HG03520 (cell line): ENCODE results near the gene NEUROD1.

ENCODE experiments used
- ATAC-seq: cut with Tn5 transposase; IDR thresholded peaks from one replicate; pipeline ENCODE4 v1.9.1; 2021; ENCODE audit warnings: mild to moderate bottlenecking, moderate library complexity; ENCODE audit not compliant: unreplicated experiment

NEUROD1 gene

DNA sequence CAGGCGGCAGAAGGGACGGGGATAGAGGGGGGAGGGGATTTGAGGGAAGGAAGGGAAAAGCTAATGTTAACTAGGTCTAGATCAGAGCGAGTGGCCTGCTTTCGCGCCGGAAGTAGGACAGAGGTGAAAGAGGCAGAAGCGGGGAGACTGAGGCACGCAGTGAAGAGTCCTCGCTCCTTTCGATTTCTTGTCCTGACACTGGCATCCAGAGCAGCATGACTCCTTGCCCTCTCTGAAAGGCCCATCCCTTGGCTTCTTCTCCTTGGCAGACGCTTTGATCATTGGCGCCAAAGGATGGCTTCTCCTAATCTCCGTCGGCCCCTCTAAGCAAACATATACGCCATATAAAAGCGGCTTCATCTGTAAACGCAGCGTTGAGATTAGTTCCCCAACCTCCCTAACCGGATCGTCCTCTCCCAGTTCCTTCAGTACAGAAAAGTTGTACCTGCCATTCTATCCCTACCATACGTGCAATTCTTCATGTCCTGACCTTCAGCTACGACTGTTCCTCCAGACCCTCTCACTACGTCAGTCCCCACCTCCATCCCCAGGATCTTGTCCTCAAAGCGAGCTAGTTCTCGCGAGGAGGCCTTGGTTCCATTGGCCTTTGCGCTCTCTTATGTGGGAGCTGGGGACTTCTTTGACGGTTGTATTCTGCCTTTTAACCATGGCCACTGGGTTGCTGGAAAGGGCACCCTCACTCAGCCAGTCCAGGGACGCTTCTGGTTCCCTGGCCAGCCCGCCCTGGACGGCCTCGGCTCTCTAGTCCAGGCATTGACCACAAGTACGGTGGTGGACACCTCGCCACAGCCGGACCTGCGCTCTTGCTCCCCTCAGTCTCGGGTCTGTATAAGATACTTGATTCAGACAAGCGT, 857 bp upstream of the NEUROD1 start:
- no peak for ATAC-seq

DNA sequence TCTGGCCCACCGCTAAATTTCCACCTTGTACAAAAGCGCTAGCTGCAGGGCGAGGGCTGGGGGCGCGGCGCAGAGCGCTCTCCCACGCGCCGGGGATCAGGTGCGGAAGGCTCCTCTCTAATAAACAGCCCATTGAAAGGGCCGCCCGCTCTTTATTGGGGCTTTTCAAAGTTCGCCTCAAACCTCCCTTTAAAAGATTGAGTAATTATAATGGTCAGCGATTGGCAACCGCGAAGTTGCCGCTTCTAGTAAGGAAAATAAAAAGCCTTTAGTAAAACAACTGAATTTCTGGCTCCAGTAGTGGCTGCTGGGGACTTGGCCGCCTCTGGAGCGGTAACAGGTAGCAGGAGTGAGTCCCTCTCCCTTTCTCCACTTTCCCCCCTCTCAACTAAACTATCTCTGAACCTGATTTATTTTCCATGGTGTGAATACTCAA, 755 bp downstream of the NEUROD1 start:
- no peak for ATAC-seq

- ATAC-seq, result no peak
Observed at GRCh38 chr2:181678861-181679543, 1.3 kb downstream of the NEUROD1 start.

- ATAC-seq, result no peak
Observed at GRCh38 chr2:181677912-181678586, 2.3 kb downstream of the NEUROD1 start.

- no peak for ATAC-seq
Observed at GRCh38 chr2:181675254-181675653, 5.1 kb downstream of the NEUROD1 start.

GRCh38 chr2:181674461-181674860, 5.9 kb downstream of the NEUROD1 start:
- no peak for ATAC-seq

DNA sequence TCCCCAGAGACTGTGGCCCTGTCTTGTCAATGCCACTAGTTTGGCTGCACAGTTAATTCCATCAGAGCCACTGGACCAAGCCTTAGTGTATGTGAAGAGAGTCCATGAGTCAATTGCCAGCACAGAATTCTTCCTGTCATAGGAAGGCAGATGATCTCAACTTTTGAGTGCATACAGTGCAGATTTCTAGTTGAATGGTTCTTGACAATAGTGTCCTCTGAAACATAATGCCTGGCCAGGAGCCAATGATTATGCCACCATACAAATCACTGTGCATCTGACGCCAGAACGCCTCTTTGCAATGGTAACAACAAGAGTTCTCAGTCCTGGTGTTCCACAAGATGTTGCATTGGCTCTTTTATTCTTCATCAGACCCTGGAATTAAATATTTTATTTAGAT, 7.1 kb downstream of the NEUROD1 start:
- ATAC-seq, result no peak

- ATAC-seq, result peak; percentile 74
Observed at GRCh38 chr2:181672255-181673008, 7.9 kb downstream of the NEUROD1 start.

- ATAC-seq, result no peak
Observed at GRCh38 chr2:181670632-181671031, 9.7 kb downstream of the NEUROD1 start.

- ATAC-seq, result no peak
Observed at GRCh38 chr2:181667234-181667633, 13.1 kb downstream of the NEUROD1 start.

DNA sequence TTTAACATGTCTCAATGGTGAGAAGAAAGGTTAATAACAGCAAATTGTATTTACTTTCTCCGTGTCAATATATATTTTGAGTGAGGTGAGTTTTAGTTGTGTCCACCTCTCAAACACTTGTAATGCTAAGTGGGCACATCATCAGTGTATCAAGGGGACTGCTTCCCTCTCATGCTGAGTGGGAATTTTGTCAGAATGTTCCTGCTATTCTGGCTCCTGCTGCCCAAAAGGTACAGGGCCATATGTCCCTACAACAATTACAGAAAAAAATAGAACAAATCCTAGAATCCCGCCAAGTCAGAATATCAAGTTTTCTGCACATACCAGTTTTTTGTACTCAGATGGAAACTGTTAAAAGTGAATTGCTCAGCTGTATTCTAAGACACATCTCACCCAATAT, 18.0 kb downstream of the NEUROD1 start:
- no peak for ATAC-seq

- ATAC-seq, result no peak
Observed at GRCh38 chr2:181660181-181660580, 20.1 kb downstream of the NEUROD1 start.

GRCh38 chr2:181658444-181658843, 21.9 kb downstream of the NEUROD1 start:
- ATAC-seq, result no peak

DNA sequence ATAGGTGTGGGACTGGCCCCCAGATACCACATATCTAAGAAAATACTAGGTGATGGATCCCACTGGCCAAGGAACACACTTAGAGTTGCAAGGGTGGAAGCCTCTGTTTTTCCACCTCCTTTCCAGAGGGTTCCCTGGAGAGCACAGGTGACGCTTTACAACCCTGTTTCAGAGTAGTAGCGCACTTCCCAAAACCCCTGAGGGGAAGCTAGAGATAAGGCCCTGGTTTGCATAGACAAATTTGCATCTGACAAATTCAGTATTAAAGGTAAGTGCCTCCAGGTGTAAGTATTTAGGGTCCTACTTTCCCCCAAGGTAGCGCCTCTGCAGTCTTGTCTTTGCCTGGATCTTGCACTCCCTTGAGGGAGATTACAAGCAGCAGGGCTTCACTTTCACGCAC, 22.9 kb downstream of the NEUROD1 start:
- ATAC-seq, result no peak

DNA sequence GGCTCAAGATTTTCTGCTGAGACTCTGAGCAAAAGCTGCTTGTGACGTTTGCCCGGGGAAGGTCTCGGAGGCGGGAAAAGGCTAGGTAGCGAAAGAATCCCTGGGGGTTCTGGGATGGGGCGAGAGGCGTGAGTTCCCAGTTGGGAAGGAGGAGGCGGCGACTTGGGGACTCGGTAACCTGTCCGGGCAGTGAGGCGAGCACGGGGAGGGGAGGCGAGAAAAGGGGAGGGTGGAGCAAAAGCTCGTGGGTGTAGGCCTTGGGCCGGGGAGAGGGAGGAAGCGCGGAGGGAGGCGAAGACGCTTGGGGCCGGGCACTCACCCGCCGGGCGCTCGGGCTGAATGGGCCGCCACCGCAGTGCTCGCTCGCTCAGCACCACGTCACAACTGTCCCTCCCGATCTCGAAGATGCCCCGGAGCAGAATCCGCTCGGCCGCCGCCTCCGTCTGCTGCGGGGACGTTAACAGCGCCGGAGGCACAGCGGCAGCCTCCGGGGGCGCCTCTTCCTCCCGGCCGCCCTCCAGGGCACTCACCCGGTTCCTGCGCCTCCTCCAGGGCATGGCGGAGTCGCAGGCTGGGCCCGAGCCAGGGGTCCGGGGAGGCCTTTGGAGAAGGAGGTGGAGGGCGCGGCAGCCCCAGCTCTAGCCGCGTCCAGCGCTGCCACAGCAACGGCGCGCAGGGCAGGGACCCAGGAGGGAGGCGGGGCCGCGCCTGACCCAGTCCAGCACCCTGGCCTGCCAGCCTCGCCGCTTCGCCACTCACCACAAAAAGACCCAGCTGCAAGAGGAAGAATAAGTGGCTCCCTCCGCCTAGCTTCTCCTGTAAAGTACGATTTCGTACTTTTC, 23.6 kb downstream of the NEUROD1 start, which contains the start of gene CERKL:
Gene CERKL, minus strand, starts transcription at position 656 of the 842 bp plus-strand sequence. Its CDS starts 99 bp downstream, at position 557.
- ATAC-seq, result peak; percentile 71

- ATAC-seq, result no peak
Observed at GRCh38 chr2:181655519-181655918, 24.8 kb downstream of the NEUROD1 start.

DNA sequence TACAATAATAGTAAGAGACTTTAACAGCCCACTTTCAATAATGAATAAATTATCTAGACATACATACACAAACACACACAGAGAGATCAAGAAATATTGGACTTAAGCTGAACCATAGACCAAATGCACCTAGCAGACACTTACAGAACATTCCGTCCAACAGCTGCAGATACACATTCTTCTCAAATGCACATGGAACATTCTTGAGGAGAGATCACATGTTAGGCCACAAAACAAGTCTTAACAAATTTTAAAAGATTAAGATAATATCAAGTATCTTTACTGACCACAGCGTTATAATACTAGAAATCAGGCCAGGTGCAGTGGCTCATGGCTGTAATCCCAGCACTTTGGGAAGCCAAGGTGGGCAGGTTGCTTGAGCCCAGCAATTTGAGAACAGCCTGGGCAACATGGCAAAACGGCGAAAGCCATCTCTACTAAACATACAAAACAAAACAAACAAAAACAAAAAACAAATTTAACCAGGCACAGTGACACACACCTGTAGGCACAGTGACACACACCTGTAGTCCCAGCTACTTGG, 30.8 kb downstream of the NEUROD1 start:
- ATAC-seq, result no peak

- ATAC-seq, result no peak
Observed at GRCh38 chr2:181648478-181649155, 31.7 kb downstream of the NEUROD1 start.

DNA sequence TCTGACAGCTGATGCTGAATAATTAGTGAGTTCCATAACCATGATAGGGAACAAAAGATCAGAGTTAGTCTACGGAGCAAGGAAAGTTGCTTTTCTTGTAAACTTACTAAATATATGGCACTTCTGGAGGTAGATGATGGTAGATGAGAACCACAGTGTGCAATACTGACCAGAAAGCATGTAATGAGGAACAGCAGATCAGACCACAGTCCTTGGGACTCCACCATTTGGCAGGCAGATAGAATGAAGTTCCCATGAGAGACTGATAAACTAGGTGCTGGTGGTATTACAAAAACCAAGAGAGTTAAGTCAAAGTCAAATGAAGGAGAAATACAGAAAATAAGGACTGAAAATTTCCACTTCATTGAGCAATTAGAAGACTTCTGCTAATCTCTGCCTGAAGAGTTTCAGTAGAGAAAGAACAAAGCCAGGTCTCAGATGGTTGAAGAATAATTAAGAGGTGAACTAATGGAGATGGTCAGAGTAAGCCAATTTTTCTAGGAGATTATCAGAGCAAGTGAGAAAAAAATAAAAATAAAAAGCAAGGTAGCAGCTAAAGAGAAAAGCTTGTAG, 33.8 kb downstream of the NEUROD1 start:
- no peak for ATAC-seq
